ENCODE results near the gene FAM185A.

Gene FAM185A

DNA sequence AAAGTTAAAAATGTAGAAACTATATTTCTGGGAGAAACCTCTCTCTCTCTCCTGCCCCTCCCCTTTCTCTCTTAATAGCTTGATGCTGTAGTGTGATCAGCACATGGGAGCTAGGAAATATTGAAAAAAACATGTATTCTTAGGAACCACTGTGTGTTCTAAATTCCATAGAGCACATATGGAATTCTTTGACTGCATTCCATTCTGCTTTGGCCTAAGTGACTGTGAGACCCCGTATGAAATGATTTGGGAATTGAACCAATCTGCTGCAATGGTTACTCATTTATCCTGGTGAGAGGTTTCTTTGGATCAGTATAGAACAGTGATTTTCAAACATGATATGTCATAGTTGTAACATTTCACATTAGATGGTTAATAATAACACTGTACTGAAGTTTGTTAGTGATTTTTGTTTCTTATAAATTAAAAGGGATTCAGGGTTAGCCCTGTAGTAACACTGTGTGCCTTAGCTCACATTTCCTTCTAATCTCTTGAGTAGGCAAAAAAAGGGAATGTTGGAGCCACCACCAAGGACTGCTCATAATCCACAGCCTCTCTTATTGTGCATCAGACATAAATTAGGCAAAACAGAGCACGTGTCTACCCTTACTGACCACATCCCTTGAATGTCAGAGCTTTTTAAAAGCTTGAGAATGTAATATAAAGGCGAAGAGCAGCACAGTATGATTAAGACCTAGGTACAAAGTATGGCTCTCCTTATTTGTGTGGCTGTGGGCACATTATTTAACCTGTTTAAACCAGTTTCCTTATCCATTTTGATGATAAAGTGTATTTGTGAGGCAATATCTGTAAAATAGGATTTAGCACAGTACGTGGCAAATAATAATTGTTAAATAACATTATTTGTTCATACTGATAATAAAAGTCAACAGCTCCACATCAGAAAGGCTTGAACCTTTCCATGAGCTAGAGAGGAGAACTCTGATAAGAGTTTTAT, 69.1 kb downstream of the FAM185A start:
- H3K9me3 Mint-ChIP-seq, result no peaks in the 10 kb centered on the region
- peaks cover 19% of the 10 kb centered on the region for H3K36me3 Mint-ChIP-seq (ENCODE audit: low read depth)
- peaks cover 6% of the 10 kb centered on the region for H3K4me1 Mint-ChIP-seq
- H3K27me3 Mint-ChIP-seq (ENCODE audit: low read depth), result no peaks in the 10 kb centered on the region
- TF ChIP-seq, protein P1, sequence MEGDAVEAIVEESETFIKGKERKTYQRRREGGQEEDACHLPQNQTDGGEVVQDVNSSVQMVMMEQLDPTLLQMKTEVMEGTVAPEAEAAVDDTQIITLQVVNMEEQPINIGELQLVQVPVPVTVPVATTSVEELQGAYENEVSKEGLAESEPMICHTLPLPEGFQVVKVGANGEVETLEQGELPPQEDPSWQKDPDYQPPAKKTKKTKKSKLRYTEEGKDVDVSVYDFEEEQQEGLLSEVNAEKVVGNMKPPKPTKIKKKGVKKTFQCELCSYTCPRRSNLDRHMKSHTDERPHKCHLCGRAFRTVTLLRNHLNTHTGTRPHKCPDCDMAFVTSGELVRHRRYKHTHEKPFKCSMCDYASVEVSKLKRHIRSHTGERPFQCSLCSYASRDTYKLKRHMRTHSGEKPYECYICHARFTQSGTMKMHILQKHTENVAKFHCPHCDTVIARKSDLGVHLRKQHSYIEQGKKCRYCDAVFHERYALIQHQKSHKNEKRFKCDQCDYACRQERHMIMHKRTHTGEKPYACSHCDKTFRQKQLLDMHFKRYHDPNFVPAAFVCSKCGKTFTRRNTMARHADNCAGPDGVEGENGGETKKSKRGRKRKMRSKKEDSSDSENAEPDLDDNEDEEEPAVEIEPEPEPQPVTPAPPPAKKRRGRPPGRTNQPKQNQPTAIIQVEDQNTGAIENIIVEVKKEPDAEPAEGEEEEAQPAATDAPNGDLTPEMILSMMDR (IDR thresholded peaks at IDR 0.05; ENCODE audit: unreplicated experiment in 3 of 3), result no peak
- H3K27ac Mint-ChIP-seq, result no peak overlapping the region
- no peak overlapping the region for H3K4me3 Mint-ChIP-seq

DNA sequence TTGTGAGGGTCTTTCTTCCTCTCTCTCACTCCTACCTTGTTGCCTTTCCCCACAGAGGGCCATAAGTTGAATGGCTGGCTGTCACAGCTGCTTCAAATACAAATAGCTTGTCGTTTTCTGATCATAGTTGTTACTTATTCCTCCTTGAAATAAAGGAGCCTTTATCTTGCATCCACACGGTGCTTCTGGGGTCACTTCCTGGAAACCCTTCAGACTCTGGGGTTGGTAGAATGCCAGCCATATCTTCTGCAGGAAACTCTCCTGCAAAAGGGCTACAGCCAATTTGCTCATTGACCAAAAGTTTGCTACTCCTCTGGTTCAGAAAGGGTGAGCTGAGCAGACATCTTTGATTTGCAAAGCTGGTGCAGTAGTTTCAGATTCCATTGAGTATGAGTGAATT, 70.4 kb downstream of the FAM185A start:
- TF ChIP-seq, protein P1 (IDR thresholded peaks at IDR 0.05; ENCODE audit: unreplicated experiment in 3 of 3), result no peak
- H3K9me3 Mint-ChIP-seq, result no peaks in the 10 kb centered on the region
- no peaks in the 10 kb centered on the region for H3K27me3 Mint-ChIP-seq (ENCODE audit: low read depth)
- H3K36me3 Mint-ChIP-seq (ENCODE audit: low read depth), result peaks cover 20% of the 10 kb centered on the region
- H3K27ac Mint-ChIP-seq, result peak overlapping the region; percentile 6 to 55 (median 29)
- no peak overlapping the region for H3K4me3 Mint-ChIP-seq
- peaks cover 11% of the 10 kb centered on the region for H3K4me1 Mint-ChIP-seq

DNA sequence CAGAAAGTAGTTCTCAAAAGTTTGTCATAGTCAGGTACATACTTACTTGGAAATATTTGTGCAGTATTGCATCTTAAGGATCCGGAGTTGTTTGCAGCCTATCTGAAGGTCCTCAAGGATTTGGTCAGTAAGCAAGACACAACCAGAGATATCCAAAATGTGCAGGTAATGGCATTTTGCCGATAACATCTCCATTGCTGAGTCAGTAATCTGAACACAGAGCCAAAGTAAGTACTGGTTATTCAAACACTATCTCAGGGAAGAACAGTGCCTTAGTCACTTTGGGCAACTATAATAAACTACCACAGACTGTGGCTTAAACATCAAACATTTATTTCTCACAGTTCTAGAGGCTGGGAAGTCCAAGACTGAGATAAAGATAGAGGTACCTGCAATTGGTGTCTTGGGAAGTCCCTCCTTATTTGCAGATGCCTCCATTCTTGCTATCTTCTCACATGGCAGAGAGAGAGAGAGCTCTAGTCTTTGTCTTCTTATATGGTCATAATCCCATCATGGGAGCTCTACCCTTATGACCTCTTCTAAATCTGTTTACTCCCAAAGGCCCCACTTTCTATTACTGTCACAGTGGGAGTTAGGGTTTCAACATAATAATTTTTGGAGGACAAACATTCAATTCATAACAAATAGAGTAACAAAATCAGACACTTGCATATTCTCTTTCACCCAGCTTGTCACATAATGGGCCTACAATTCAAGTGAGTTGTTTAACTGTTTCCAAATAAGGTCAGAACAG, 73.4 kb downstream of the FAM185A start:
- H3K9me3 Mint-ChIP-seq, result no peaks in the 10 kb centered on the region
- peaks cover 32% of the 10 kb centered on the region for H3K36me3 Mint-ChIP-seq (ENCODE audit: low read depth)
- no peak overlapping the region for H3K27ac Mint-ChIP-seq
- peaks cover 11% of the 10 kb centered on the region for H3K4me1 Mint-ChIP-seq
- H3K4me3 Mint-ChIP-seq, result no peak overlapping the region
- TF ChIP-seq, protein P1 (IDR thresholded peaks at IDR 0.05; ENCODE audit: unreplicated experiment in 3 of 3), result no peak
- no peaks in the 10 kb centered on the region for H3K27me3 Mint-ChIP-seq (ENCODE audit: low read depth)

DNA sequence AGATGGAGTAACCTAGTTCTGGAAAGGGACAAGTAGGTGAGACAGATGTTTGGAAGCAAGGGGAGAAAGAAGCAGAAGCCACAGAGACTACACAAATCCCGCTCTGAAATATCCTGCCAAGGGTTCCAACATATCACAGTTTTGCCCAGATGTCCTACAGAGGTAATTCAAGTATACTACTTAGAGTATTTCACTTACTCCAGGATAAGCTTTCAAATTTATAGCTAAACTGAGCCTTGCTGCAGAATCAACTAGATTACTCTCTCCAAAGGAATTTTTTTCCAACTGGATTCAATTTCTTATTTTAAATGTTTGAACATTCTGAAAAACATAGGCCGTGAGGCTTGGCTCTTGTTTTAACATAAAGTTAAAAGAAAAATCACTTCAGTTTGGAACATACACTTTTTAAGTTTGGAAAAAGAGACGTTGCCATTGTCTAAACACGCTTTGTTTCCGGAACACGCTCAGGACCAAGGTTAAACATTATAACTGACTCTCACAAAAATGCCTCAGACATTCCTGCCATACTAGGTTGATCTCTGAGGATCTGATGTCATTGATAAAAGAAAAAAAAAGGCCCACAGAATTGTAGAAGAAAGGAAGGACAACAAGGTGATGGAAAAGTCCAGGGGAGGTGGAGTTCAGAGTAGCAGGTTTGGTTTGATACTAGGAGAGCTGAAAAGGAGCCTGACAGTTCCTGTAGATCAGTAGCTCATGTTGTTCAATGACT, 74.8 kb downstream of the FAM185A start:
- TF ChIP-seq, protein P1 (IDR thresholded peaks at IDR 0.05; ENCODE audit: unreplicated experiment in 3 of 3), result no peak
- no peaks in the 10 kb centered on the region for H3K27me3 Mint-ChIP-seq (ENCODE audit: low read depth)
- peaks cover 40% of the 10 kb centered on the region for H3K36me3 Mint-ChIP-seq (ENCODE audit: low read depth)
- peak overlapping the region; percentile 43 to 82 (median 67) for H3K27ac Mint-ChIP-seq
- H3K9me3 Mint-ChIP-seq, result no peaks in the 10 kb centered on the region
- H3K4me1 Mint-ChIP-seq, result peaks cover 11% of the 10 kb centered on the region
- H3K4me3 Mint-ChIP-seq, result no peak overlapping the region

DNA sequence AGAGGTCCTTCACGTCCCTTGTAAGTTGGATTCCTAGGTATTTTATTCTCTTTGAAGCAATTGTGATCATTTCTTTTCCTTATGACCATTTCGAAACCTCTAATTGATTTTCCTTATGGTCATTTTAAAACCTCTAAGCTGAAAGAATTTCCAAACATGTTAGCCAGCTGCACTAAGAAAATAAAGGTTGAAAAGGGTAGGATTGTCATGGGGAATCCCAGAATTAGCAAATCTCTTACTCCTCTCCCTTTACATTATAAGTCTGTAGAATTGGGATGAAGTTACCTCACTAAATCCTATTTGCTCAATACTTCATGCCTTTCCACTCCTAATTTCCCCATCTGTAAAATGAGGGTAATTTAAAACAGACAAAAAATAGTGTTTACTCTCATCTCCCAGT, 79.5 kb downstream of the FAM185A start:
- Mint-ChIP-seq H3K36me3 (ENCODE audit: low read depth) (peaks cover 51% of the 10 kb centered on the region), H3K4me1 (peaks cover 35% of the 10 kb centered on the region), H3K9me3 (no peaks in the 10 kb centered on the region), H3K4me3 (no peak overlapping the region), H3K27me3 (ENCODE audit: low read depth) (no peaks in the 10 kb centered on the region), H3K27ac (peak overlapping the region in 1 of 3 experiments; percentile 23)
- TF ChIP-seq, protein P1 (IDR thresholded peaks at IDR 0.05; ENCODE audit: unreplicated experiment in 3 of 3), result no peak
